Measurements from ENCODE around the gene KREMEN2.

Gene KREMEN2

Small RNAs within 50 kb of the gene (small RNA-seq; reads per million reads assigned to genes)
- 0 reads per million in 2 experiments for gene LINC00514
